DOHH2 (cell line): ENCODE results near the gene LINGO3.

Experiments
- H3F3A ChIP-seq: fragments of 200-600 bp; sonication (generic), shearing (Covaris generic); 2 replicates; pipeline ENCODE4 v1.6.0; 2016; ENCODE audit warnings: antibody characterized with exemption, mild to moderate bottlenecking; ENCODE audit not compliant: control insufficient read depth, insufficient read depth
- H3K27ac ChIP-seq: fragments of 200-600 bp; sonication (generic); 2 replicates; pipeline ENCODE4 v1.5.1; 2014; ENCODE audit warnings: low read depth, mild to moderate bottlenecking, low read length, moderate library complexity
- H3K27me3 ChIP-seq: fragments of 200-600 bp; sonication (generic); 2 replicates; pipeline ENCODE4 v1.6.1; 2014; ENCODE audit warnings: mild to moderate bottlenecking, low read length, mixed read lengths; ENCODE audit not compliant: control insufficient read depth
- H3K36me3 ChIP-seq: fragments of 200-600 bp; sonication (generic); 2 replicates; pipeline ENCODE4 v1.6.1; 2014; ENCODE audit warnings: mild to moderate bottlenecking, low read length, moderate library complexity, mixed read lengths; ENCODE audit not compliant: control insufficient read depth
- H3K4me1 ChIP-seq: fragments of 200-600 bp; sonication (generic); 2 replicates; pipeline ENCODE4 v1.6.1; 2014; ENCODE audit warnings: mild to moderate bottlenecking, low read length, mixed read lengths; ENCODE audit not compliant: control insufficient read depth
- H3K4me2 ChIP-seq: fragments of 200-600 bp; sonication (generic); 2 replicates; pipeline ENCODE4 v1.6.0; 2014; ENCODE audit warnings: mild to moderate bottlenecking, low read length, moderate library complexity
- H3K4me3 ChIP-seq: fragments of 200-600 bp; sonication (generic); 2 replicates; pipeline ENCODE4 v1.5.1; 2014; ENCODE audit warnings: mild to moderate bottlenecking, low read length, mixed read lengths
- H3K79me2 ChIP-seq: fragments of 200-600 bp; sonication (generic); 2 replicates; pipeline ENCODE4 v1.6.1; 2014; ENCODE audit warnings: mild to moderate bottlenecking, low read length, mixed read lengths; ENCODE audit not compliant: control insufficient read depth
- H3K9me2 ChIP-seq: fragments of 200-600 bp; sonication (generic); replicated peaks from 2 replicates; pipeline ENCODE4 v1.6.1; 2014; ENCODE audit warnings: mild to moderate bottlenecking, low read length, mixed read lengths; ENCODE audit not compliant: control insufficient read depth
- H3K9me3 ChIP-seq: fragments of 200-600 bp; sonication (generic); 2 replicates; pipeline ENCODE4 v1.6.1; 2014; ENCODE audit warnings: antibody characterized with exemption, low read length, mixed read lengths; ENCODE audit not compliant: control insufficient read depth, insufficient read depth
- H4K20me1 ChIP-seq: fragments of 200-600 bp; sonication (generic); 2 replicates; pipeline ENCODE4 v1.6.0; 2014; ENCODE audit warnings: low read depth, mild to moderate bottlenecking, antibody characterized with exemption, low read length, moderate library complexity; ENCODE audit not compliant: control insufficient read depth, insufficient read depth
- CTCF ChIP-seq: fragments of 200-600 bp; sonication (generic); IDR thresholded peaks from one replicate; pipeline ENCODE4 v1.5.1; 2014; ENCODE audit warnings: antibody characterized with exemption, mild to moderate bottlenecking, low read depth, low read length; ENCODE audit not compliant: poor library complexity, severe bottlenecking
- EZH2phosphoT487 ChIP-seq: fragments of 200-600 bp; sonication (generic); IDR thresholded peaks from 2 replicates; pipeline ENCODE4 v1.6.1; 2017; ENCODE audit warnings: borderline replicate concordance, mild to moderate bottlenecking, antibody characterized with exemption, low read length, moderate library complexity, mixed read lengths

Gene LINGO3

GRCh38 chr19:2341244-2341751, 33.3 kb upstream of the LINGO3 start:
- Histone ChIP-seq H3K4me2 (no peak overlapping the region), H3K4me1 (no peaks in the 10 kb centered on the region), H3K27ac (no peak overlapping the region), H3F3A (peaks cover 2% of the 10 kb centered on the region; the same call in 1 of the 2 replicates), H4K20me1 (peaks cover 12% of the 10 kb centered on the region), H3K4me3 (no peak overlapping the region), H3K9me3 (no peaks in the 10 kb centered on the region), H3K27me3 (no peaks in the 10 kb centered on the region), H3K79me2 (peaks cover 31% of the 10 kb centered on the region), H3K36me3 (peaks cover 46% of the 10 kb centered on the region), H3K9me2 (no peaks in the 10 kb centered on the region)
- TF ChIP-seq CTCF (no peak), EZH2phosphoT487 (no peak)

- Histone ChIP-seq H4K20me1 (peaks cover 18% of the 10 kb centered on the region), H3F3A (peaks cover 8% of the 10 kb centered on the region; the same call in 1 of the 2 replicates), H3K79me2 (peaks cover 37% of the 10 kb centered on the region), H3K4me2 (no peak overlapping the region), H3K9me3 (no peaks in the 10 kb centered on the region), H3K27ac (no peak overlapping the region), H3K4me3 (no peak overlapping the region), H3K36me3 (peaks cover 52% of the 10 kb centered on the region), H3K27me3 (no peaks in the 10 kb centered on the region), H3K4me1 (no peaks in the 10 kb centered on the region), H3K9me2 (no peaks in the 10 kb centered on the region)
- no peak for TF ChIP-seq EZH2phosphoT487
- TF ChIP-seq CTCF = no peak
These were observed 32.7 kb upstream of the LINGO3 start for GRCh38 chr19:2340496-2341243.

- H3K27ac ChIP-seq = no peak overlapping the region
- peaks cover 56% of the 10 kb centered on the region for H3K36me3 ChIP-seq
- H3K79me2 ChIP-seq = peaks cover 46% of the 10 kb centered on the region
- H3K27me3 ChIP-seq = no peaks in the 10 kb centered on the region
- H3K4me2 ChIP-seq = no peak overlapping the region
- no peak overlapping the region for H3K4me3 ChIP-seq
- H3K9me2 ChIP-seq = no peaks in the 10 kb centered on the region
- no peaks in the 10 kb centered on the region for H3K4me1 ChIP-seq
- H3K9me3 ChIP-seq = peaks cover 4% of the 10 kb centered on the region; the same call in 1 of the 2 replicates
- TF ChIP-seq CTCF = no peak
- no peak for TF ChIP-seq EZH2phosphoT487
- peaks cover 19% of the 10 kb centered on the region for H4K20me1 ChIP-seq
- H3F3A ChIP-seq = peaks cover 11% of the 10 kb centered on the region
These were observed 31.8 kb upstream of the LINGO3 start for GRCh38 chr19:2339644-2340310.
